A204.1 (cell line): ENCODE data around the gene TNFRSF18.

Source experiments
- FAIRE-seq: peaks from 2 replicates; lab custom pipeline; 2012; peaks lifted over from hg19 to GRCh38; lab: Jason Lieb, UNC

Gene TNFRSF18

GRCh38 chr1:1240348-1240732 is 33.9 kb upstream of the TNFRSF18 start:
- FAIRE-seq: no peak

GRCh38 chr1:1239614-1240347 is 33.4 kb upstream of the TNFRSF18 start:
- FAIRE-seq: no peak

- FAIRE-seq: no peak
Observed at GRCh38 chr1:1239227-1239613, 32.8 kb upstream of the TNFRSF18 start.

GRCh38 chr1:1238702-1239178 is 32.3 kb upstream of the TNFRSF18 start:
- FAIRE-seq: no peak

DNA sequence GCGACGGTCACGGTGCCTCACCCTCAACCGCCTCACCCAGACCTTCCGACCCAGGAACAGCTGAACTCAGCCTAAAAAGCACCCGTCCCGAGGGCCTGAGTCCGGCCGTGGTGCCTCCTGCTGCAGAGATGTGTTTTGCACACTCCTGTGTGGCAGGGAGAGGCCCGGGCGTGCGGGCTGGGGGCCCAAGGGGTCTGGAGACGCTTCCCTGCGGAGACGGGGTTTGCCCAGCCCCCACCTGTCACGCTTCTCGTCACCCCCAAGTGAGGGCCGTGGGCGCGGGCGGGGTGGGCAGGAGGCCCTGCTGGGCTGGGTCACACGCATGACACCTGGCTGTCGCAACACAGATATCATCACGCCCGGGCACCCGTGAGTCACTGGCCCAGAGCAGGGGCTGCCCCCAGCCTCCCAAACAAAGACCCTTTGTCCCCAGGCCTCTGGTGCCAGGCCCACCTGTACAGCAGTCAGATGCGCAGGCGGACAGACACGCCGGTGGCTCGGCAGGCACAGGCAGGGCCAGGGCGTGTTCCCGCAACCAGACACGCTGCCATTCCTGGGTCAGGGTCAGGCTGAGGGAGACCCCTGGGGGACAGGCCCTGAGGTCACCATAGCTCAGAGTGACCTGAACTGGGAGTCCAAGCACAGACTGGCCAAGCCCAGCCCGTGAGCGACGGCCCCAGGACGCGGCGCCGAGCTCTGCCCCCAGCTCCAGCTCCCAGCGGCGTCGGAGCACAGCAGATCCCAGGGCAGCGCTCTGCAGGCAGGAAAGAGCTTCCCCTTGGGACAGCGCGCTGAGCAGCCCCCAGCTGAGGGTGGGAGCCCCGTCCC is 31.7 kb upstream of the TNFRSF18 start:
- no peak for FAIRE-seq

- no peak for FAIRE-seq
Observed at GRCh38 chr1:1236945-1237873, 30.8 kb upstream of the TNFRSF18 start.

GRCh38 chr1:1236176-1236763 is 29.9 kb upstream of the TNFRSF18 start:
- no peak for FAIRE-seq

DNA sequence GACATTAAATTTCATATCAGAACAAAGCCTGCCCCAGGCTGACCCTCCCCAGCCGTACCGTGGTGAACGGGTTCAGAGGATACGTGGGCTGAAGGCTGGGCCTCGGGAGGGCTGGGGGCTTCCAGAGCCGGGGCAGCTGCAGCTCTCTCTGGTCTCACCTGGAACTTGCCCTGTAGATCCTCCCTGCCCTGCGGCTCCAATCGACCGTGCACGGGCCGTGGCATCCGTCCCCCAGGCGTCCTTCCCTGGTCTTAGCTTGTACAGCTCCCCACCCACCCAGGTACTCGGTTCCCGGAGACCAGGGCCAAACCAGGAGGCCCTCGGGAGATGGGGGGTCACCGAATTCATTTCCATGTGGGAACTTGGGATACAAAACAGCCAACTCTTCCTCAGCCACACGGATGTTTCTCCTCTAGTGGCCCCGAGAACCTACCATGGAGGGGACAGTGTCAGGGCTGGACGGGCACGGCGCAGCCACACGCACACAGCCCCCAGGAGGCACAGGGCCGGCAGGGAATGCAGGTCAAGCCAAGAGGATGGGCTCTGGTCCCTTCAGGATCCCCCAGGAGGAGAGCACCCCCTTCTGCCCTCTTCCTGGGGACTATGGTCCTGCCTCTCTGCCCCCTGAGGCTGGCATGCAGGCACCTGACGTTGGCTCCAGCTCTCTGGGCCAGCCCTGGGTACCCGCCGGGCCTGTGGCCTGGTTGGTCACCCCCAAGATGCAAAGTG is 28.8 kb upstream of the TNFRSF18 start:
- FAIRE-seq: no peak

DNA sequence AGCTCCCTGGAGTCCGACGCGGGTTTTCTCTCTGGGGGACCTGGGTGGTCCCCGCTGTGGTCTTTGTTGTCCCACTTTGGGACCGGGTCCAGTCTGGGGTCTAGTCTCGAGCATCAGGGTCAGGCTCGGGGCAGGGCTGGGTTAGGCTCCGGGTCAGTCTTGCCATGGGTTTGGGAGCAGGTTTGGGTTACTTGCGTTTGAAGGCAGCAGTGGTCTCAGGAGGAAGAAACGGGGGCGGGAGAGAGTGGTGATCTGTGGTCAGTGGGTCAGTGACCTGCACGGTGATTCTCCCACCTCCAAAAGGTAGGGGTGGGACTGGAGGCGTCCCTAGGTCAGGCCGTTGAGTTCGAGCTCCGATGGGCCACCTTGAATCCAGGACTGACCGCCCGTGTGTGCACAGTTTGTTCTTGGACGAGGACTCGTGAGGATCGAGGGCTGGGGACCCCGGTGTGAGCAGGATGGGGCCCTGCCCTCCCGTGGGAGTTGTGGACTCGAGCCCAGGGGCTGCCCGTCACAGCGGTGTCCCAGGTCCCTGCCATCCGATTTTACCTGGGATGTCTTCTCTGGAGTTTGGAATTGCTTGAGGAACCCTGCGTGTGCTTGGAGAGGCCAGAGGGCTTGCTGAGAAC is 27.9 kb upstream of the TNFRSF18 start:
- no peak for FAIRE-seq

DNA sequence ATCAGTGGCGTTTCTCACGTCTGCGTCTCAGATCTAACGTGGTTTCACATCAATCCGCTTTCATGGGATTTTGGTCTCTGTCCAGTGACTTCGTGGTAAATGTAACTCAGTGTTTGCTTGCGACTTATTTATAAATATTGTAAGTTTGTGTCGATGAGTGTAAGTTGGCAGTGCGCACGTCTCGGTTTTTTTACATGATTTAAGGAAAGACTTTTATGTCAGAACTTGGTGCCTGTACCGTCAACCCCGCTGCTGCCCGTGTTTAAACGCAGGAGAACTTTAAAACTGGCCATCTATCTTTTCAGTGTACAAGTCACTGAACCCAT is 27.1 kb upstream of the TNFRSF18 start:
- FAIRE-seq: no peak

DNA sequence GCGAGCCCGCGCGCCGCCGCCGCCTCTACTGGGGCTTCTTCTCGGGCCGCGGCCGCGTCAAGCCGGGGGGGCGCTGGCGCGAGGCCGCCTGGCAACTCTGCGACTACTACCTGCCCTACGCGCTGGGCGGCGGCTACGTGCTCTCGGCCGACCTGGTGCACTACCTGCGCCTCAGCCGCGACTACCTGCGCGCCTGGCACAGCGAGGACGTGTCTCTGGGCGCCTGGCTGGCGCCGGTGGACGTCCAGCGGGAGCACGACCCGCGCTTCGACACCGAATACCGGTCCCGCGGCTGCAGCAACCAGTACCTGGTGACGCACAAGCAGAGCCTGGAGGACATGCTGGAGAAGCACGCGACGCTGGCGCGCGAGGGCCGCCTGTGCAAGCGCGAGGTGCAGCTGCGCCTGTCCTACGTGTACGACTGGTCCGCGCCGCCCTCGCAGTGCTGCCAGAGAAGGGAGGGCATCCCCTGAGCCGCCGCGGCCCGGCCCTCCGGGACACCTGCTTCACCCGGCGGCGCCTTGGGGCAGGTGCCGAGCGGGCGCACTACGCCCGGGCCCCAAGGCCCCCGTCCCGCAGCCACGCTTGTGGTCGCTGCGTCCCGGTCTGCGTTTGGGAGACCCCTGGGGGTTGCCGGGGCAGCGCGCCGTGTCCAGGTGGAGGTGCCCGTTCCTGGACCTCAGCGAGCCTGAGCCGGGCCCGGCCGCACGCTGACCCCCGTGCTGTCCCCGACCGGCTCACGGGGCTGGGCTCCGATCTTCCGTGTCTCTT is 26.6 kb upstream of the TNFRSF18 start:
- no peak for FAIRE-seq

- FAIRE-seq: no peak
Observed at GRCh38 chr1:1232208-1232795, 25.9 kb upstream of the TNFRSF18 start, which contains the start of gene B3GALT6. TSS of gene B3GALT6 (plus strand) at chr1:1232237. CDS start at chr1:1232279, 42 bp downstream.

GRCh38 chr1:1231400-1232207 is 25.2 kb upstream of the TNFRSF18 start, which contains the start of gene SDF4:
TSS of gene SDF4 (minus strand) at chr1:1232001. CDS start at chr1:1228772, 3,229 bp downstream.
- FAIRE-seq: no peak

DNA sequence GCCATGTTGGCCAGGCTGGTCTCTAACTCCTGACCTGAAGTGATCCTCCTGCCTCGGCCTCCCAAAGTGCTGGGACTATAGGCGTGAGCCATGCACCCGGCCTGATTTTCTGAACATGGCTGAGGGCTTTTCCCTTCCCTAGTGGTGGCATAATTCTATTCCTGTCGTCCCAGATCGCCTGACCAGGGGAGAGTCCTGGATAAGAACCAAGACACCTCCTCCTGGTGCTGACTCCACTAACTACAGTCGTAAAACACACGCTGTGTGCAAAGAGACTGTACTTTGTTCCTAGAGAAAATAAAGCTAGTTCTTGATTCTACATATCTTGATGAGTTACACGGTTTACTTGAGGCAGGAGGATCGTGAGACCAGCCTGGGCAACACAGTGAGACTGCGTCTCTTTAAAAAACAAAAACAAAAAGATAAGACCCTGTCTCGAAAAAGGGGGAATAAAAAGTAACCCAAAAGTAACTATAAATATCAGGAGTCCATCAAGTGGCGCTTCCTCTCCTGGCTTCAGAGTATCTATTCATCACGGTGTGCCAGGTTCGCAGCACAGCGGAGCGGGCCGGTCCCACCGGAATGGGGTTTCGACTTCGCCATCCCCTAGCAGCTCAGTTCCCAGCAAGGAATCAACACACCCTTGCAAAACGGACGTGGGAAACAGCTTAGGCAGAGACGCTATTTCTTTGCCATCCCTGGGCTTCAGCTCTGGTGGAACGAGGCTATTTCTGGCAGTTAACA is 24.4 kb upstream of the TNFRSF18 start:
- peak; percentile 48 for FAIRE-seq

DNA sequence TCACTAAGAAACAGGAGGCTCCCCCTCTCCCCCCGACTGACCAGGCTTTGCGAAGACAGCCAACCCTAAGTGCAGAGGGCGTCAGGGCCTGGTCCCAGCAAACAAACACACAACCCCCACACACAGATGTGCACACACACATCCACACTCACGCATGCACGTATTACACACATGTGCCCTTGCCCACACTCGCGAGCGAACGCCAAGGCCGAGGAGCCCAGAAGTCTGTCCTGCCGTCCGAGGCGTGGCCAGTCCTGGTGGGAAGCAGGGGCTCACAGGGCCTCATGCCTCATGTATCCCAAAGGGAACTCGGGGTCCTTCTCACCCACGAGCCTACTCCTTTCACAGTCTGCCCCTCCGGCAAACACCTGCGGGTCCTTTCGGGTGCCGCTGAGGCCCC is 23.4 kb upstream of the TNFRSF18 start:
- no peak for FAIRE-seq

DNA sequence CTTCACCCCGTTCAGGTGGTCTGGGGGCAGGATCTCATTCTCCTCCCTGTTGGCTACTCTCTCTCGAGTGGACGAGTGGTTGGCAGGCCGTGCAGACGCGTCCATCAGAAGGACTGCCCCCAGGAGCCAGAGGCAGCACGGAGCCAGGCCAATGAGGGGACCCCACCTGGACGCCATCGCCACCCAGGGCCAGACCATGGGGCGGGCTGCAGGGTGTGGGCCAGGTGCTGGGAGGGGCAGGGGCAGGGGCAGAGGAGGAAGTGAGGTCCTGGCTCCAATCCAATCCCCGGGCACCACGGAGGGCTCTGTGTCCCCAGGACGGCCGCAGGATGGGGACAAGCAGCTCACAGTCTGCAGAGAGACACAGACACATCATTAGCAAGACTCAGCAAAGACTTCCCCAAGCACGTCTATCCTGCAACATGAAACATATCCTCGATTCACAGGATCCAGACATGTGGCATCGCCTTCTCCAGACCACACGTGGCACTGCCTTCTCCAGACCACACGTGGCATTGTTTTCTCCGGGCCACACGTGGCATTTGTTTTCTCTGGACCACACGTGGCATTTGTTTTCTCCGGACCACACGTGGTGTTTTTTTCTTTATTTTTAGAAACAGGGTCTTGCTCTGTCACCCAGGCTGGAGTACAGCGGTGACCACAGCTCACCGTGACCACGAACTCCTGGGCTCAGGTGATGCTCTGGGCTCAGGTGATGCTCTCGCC is 22.4 kb upstream of the TNFRSF18 start:
- FAIRE-seq: no peak

DNA sequence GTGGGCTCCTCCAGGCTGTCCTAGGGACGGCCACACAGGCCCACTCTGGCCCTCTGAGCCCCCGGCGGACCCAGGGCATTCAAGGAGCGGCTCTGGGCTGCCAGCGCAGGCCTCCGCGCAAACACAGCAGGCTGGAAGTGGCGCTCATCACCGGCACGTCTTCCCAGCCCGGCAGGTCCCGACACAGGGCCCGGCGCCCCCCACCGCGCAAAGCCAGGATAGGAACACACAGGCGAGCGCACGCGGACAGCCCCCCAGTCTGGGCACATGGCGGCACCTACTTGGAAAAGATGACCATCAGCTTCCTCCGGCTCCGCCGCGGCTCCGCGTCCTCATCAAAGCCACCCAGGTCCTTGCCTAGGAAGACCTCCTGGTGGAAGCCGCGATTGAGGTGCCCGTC is 21.8 kb upstream of the TNFRSF18 start:
- FAIRE-seq: no peak
